Skin of body (tissue), 2 donors: Measurements from ENCODE around the gene GFRA4. TPM values are rescaled to one million over a fixed set of nuclear protein-coding genes. Genes with fewer than 3 reads are reported as not detected.

Source experiments
- DNase-seq: peaks from one replicate; lab custom pipeline; 2025; lab: John Stamatoyannopoulos, UW
- total RNA-seq: library from RNA; depleted of rRNA; stranded (reverse); fragments of >200 nt; gene quantifications from one replicate; pipeline ENCODE4 v1.2.3, GENCODE V29; 2014

GFRA4 gene
- total RNA-seq, 1 donor from 2014 or later: not detected

- no peak for DNase-seq
These were observed 8.7 kb downstream of the GFRA4 start for GRCh38 chr20:3654326-3655130.

- DNase-seq: no peak
These were observed 9.3 kb downstream of the GFRA4 start for GRCh38 chr20:3653921-3654320.

- no peak for DNase-seq
These were observed 10.3 kb downstream of the GFRA4 start for GRCh38 chr20:3652676-3653596.

- no peak for DNase-seq
These were observed 11.0 kb downstream of the GFRA4 start for GRCh38 chr20:3652221-3652620.

GRCh38 chr20:3651204-3651962 lies 11.8 kb downstream of the GFRA4 start:
- DNase-seq: no peak

GRCh38 chr20:3648951-3649350 lies 14.2 kb downstream of the GFRA4 start:
- no peak for DNase-seq

- DNase-seq: no peak
These were observed 15.7 kb downstream of the GFRA4 start for GRCh38 chr20:3647473-3647872.

GRCh38 chr20:3646651-3647050 lies 16.5 kb downstream of the GFRA4 start:
- DNase-seq: no peak

- no peak for DNase-seq
These were observed 17.1 kb downstream of the GFRA4 start for GRCh38 chr20:3646067-3646440.

GRCh38 chr20:3645309-3646066 lies 17.7 kb downstream of the GFRA4 start:
- DNase-seq: no peak

- DNase-seq: no peak
These were observed 22.9 kb downstream of the GFRA4 start for GRCh38 chr20:3640259-3640658.

GRCh38 chr20:3635346-3635745 lies 27.9 kb downstream of the GFRA4 start:
- no peak for DNase-seq

- no peak for DNase-seq
These were observed 29.2 kb downstream of the GFRA4 start for GRCh38 chr20:3633913-3634478.

- DNase-seq: no peak
These were observed 30.7 kb downstream of the GFRA4 start for GRCh38 chr20:3632311-3633004.

- no peak for DNase-seq
These were observed 31.7 kb downstream of the GFRA4 start for GRCh38 chr20:3631534-3631933.

- no peak for DNase-seq
These were observed 32.8 kb downstream of the GFRA4 start for GRCh38 chr20:3630429-3630828.

GRCh38 chr20:3629893-3630292 lies 33.3 kb downstream of the GFRA4 start:
- no peak for DNase-seq

- DNase-seq: no peak
These were observed 34.5 kb downstream of the GFRA4 start for GRCh38 chr20:3628502-3629314.

GRCh38 chr20:3627476-3627875 lies 35.7 kb downstream of the GFRA4 start:
- DNase-seq: no peak
